OCI-LY1 (cell line): ENCODE data around the gene LIMS3.
"Not testable (repeated sequence)": the region's sequence is repeated elsewhere in the genome, so short reads cannot be mapped to it uniquely, and the experiment has no call there.

Source experiments
- H2AFZ ChIP-seq: fragments of 200-600 bp; sonication (generic), shearing (Covaris generic); 2 replicates; pipeline ENCODE4 v1.6.0; 2014; ENCODE audit warnings: antibody characterized with exemption, mild to moderate bottlenecking, low read length
- H3F3A ChIP-seq: fragments of 200-600 bp; sonication (generic), shearing (Covaris generic); 2 replicates; pipeline ENCODE4 v1.6.0; 2014; ENCODE audit warnings: mild to moderate bottlenecking, antibody characterized with exemption, low read length, moderate library complexity; ENCODE audit not compliant: insufficient read depth
- H3K27ac ChIP-seq: fragments of 200-600 bp; sonication (generic); 2 replicates; pipeline ENCODE4 v1.5.1; 2014; ENCODE audit warnings: low read length, mixed run types, mild to moderate bottlenecking, low read depth; ENCODE audit not compliant: poor library complexity, severe bottlenecking
- H3K27me3 ChIP-seq: fragments of 200-600 bp; sonication (generic); 2 replicates; pipeline ENCODE4 v1.6.0; 2014; ENCODE audit warnings: antibody characterized with exemption, mild to moderate bottlenecking, low read length, moderate library complexity; ENCODE audit not compliant: insufficient read depth
- H3K36me3 ChIP-seq: fragments of 200-600 bp; sonication (generic); 2 replicates; pipeline ENCODE4 v1.6.1; 2014; ENCODE audit warnings: mild to moderate bottlenecking, antibody characterized with exemption, low read length, moderate library complexity, mixed read lengths; ENCODE audit not compliant: insufficient read depth
- H3K4me1 ChIP-seq: fragments of 200-600 bp; sonication (generic); 2 replicates; pipeline ENCODE4 v1.5.1; 2014; ENCODE audit warnings: mild to moderate bottlenecking, low read length, moderate library complexity; ENCODE audit not compliant: insufficient read depth, severe bottlenecking
- H3K4me2 ChIP-seq: fragments of 200-600 bp; sonication (generic), shearing (Covaris generic); 2 replicates; pipeline ENCODE4 v1.6.1; 2014; ENCODE audit warnings: low read length
- H3K4me3 ChIP-seq: fragments of 200-600 bp; sonication (generic); 2 replicates; pipeline ENCODE4 v1.5.1; 2014; ENCODE audit warnings: low read length, low read depth, mild to moderate bottlenecking, mixed read lengths; ENCODE audit not compliant: poor library complexity, severe bottlenecking
- H3K79me2 ChIP-seq: fragments of 200-600 bp; shearing (Covaris generic); 2 replicates; pipeline ENCODE4 v1.6.1; 2016; ENCODE audit warnings: mixed run types, low read length, mixed read lengths; ENCODE audit not compliant: insufficient read depth
- H3K9ac ChIP-seq: fragments of 200-600 bp; sonication (generic), shearing (Covaris generic); 2 replicates; pipeline ENCODE4 v1.6.1; 2014; ENCODE audit warnings: mild to moderate bottlenecking, low read length, mixed read lengths
- H3K9me2 ChIP-seq: fragments of 200-600 bp; sonication (generic), shearing (Covaris generic); 2 replicates; pipeline ENCODE4 v1.6.1; 2014; ENCODE audit warnings: low read depth, mild to moderate bottlenecking, low read length, mixed read lengths
- H3K9me3 ChIP-seq: fragments of 200-600 bp; shearing (Covaris generic); 2 replicates; pipeline ENCODE4 v1.6.1; 2014; ENCODE audit warnings: low read length, mixed read lengths
- H4K20me1 ChIP-seq: fragments of 200-600 bp; sonication (generic), shearing (Covaris generic); 2 replicates; pipeline ENCODE4 v1.6.0; 2016; ENCODE audit warnings: mild to moderate bottlenecking, low read length; ENCODE audit not compliant: insufficient read depth

The LIMS3 gene, protein sequence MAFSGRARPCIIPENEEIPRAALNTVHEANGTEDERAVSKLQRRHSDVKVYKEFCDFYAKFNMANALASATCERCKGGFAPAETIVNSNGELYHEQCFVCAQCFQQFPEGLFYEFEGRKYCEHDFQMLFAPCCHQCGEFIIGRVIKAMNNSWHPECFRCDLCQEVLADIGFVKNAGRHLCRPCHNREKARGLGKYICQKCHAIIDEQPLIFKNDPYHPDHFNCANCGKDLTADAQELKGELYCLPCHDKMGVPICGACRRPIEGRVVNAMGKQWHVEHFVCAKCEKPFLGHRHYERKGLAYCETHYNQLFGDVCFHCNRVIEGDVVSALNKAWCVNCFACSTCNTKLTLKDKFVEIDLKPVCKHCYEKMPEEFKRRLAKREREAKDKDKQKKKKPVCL

DNA sequence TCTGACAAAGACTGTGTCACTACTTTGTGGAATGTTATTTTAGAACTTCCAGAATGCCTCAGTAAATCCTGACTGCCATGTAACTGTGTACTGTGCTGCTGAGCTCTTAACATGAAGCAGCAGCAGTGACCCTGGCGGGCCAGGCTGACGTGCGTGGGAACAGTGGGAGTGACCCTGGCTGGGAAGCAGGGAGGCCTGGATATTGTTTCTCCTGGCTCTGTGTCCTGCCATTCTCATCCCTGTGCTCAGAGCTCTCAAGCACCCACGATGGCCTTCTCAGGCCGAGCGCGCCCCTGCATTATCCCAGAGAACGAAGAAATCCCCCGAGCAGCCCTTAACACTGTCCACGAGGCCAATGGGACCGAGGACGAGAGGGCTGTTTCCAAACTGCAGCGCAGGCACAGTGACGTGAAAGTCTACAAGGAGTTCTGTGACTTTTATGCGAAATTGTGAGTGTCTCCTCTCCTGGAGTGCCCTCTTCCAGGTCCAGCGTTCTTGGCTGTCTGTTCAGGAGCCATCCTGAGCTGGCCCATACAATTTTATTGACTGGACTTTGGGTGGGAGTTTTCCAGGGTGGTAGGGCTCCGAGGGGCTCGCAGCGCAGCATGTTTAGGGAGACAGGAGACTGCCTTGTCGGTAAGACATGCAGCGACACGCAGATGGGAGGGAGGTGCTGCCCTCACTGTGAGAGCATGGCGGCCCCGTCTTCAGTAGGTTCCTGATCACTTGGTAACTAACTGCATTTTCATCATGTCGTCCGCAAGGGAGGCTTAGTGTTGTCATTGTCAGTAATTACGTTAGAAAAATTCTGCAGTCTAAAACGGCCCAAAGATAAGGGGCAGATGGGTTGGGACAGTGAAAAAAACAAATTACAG is at the start of gene LIMS3:
Gene LIMS3 (plus strand): TSS at position 227 of the 875 bp plus-strand sequence. CDS start 41 bp downstream, at position 268.
- not testable (repeated sequence) for H3K36me3 ChIP-seq, H3K27ac ChIP-seq, H3K9me2 ChIP-seq, H3K9me3 ChIP-seq, H3K4me2 ChIP-seq, H3K4me1 ChIP-seq, H4K20me1 ChIP-seq, H3F3A ChIP-seq, H3K27me3 ChIP-seq, H3K4me3 ChIP-seq, H2AFZ ChIP-seq, H3K79me2 ChIP-seq, H3K9ac ChIP-seq

DNA sequence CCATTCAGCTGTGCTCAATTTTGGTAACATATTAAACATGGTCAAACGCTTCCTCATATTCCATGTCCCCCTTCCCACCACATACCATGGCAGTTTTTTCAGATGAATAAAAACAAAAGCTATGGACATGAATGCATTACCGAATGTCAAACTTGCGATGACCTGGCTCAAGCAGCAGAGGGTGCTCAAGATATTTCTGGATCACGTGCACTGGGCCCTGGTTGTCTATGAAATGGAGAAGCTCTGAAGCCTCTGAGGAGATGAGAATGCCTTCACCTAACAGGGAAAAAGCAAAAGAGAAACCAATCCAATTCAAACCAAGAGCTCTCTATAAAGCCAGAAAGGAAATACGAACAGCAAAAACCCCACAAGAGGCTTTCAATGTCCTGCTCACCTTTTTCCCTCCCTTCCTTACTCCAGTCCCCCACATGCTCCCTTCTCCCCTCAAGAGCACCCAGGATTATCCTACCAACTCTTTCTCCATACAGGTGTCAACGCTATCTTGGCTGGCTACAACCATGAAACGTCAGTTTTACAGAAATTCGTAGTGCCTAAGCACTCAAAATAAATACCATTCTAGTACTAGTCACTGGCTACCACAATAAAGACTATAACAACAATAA is 27.2 kb upstream of the LIMS3 start:
- H3K27me3 ChIP-seq, H3K9me3 ChIP-seq, H3K9ac ChIP-seq, H3K79me2 ChIP-seq, H3K9me2 ChIP-seq, H3K27ac ChIP-seq, H3K4me3 ChIP-seq, H2AFZ ChIP-seq, H3K36me3 ChIP-seq, H3K4me1 ChIP-seq, H4K20me1 ChIP-seq, H3K4me2 ChIP-seq, H3F3A ChIP-seq: not testable (repeated sequence)

DNA sequence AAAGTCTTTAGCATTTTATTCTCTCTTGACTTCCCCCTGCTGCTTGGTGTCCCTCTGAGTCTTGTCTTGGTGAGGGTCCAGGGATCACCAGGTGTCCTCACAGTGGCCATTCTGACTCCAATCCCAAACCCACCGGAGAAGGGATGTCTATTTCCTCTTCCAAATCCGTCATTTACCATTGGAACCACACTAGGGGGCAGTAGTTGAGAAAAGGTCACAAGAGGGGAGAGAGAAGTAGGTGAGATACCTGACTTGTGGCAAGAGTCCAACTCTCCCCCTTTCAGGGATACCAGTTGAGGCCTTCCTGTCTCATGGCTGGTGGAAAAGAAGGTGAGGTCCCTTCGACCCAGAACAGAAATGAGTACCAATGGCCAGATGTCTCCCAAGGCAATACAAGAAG is 21.9 kb upstream of the LIMS3 start:
- not testable (repeated sequence) for H3K36me3 ChIP-seq, H3K9me3 ChIP-seq, H3K4me3 ChIP-seq, H3K79me2 ChIP-seq, H2AFZ ChIP-seq, H4K20me1 ChIP-seq, H3F3A ChIP-seq, H3K27ac ChIP-seq, H3K9ac ChIP-seq, H3K4me1 ChIP-seq, H3K9me2 ChIP-seq, H3K27me3 ChIP-seq, H3K4me2 ChIP-seq

DNA sequence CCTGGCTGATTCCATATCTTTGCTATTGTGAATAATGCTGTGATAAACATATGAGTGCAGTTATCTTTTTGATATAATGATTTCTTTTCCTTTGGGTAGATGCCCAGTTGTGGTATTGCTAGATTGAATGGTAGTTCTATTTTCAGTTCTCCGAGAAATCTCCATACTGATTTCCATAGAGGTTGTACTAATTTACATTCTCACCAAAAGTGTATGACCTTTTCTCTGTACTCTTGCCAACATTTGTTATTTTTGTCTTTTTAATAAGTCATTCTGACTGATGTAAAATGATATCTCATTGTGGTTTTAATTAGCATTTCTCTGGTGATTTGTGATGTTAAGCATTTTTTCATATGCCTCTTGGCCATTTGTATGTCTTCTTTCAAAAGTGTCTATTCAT is 16.4 kb upstream of the LIMS3 start:
- H3K9me2 ChIP-seq: not testable (repeated sequence)

DNA sequence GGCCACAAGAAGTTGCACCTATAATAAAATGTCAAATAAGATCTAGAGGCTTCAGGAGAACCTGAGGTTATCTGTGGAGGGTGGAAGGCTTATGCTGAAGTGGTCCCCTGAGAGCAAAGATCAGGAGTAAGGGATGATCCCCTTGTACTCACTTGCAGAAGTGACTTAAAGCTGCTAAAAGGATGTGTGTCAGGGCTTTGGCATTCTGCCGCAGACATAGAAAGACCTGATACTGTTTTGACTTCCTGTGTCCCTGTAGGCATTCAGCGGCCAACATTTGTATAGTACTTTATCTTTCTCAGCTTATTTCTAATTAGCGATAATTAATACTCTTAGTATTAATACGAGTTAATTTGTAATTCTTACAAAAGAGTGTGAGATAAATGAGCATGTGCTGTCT is 10.1 kb upstream of the LIMS3 start:
- H3K9me3 ChIP-seq, H3K4me2 ChIP-seq, H3K27ac ChIP-seq, H3K36me3 ChIP-seq, H3F3A ChIP-seq, H3K4me1 ChIP-seq, H2AFZ ChIP-seq, H3K27me3 ChIP-seq, H3K9ac ChIP-seq, H3K79me2 ChIP-seq, H3K9me2 ChIP-seq, H3K4me3 ChIP-seq, H4K20me1 ChIP-seq: not testable (repeated sequence)

More for the DNA sequence above, 16.4 kb upstream of the LIMS3 start:
- not testable (repeated sequence) for H3K4me2 ChIP-seq, H3K36me3 ChIP-seq, H4K20me1 ChIP-seq, H3F3A ChIP-seq, H2AFZ ChIP-seq, H3K4me1 ChIP-seq, H3K79me2 ChIP-seq, H3K9me3 ChIP-seq, H3K9ac ChIP-seq, H3K27ac ChIP-seq, H3K4me3 ChIP-seq, H3K27me3 ChIP-seq

DNA sequence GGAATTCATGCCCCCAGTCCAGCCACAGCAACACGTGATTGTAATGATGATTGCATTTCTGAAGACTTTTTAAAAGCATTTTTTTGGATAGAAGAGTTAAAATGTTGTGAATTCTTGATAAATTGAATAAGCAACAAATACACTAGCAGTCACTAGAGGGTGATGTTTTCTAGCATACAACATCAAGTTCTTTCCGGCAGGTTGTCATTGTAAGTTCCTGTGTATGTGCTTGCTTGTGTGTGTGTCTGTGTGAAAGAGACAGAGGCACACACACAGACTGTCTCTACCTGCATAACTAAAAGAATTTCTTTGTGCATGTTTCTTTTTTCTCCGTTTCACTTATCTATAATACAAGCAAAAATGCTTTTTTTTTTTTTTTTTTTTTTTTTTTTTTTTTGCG is 8.6 kb upstream of the LIMS3 start:
- H3K27ac ChIP-seq, H3K9ac ChIP-seq, H3K9me2 ChIP-seq, H3F3A ChIP-seq, H3K4me1 ChIP-seq, H3K4me3 ChIP-seq, H4K20me1 ChIP-seq, H3K9me3 ChIP-seq, H2AFZ ChIP-seq, H3K36me3 ChIP-seq, H3K79me2 ChIP-seq, H3K27me3 ChIP-seq, H3K4me2 ChIP-seq: not testable (repeated sequence)

DNA sequence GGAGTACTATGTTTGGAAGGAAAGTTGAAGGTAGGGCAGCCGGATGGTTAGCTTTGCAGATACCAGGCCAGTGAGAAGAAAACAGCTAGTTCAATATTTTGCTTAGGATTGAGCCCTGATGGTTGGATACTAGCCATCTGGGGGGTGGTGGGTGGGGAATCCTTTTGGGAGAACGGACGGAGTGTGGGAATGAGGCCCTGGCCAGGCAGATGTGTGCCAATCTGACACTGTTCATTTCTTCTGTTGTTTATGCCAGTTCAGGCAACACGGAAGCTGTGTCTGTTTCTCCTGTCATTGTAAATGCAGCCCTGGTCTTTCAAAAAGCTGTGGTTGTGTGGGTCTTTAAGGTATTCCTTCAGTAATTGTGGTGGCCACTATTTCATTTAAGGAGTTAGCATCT is 7.5 kb upstream of the LIMS3 start:
- H3K79me2 ChIP-seq, H2AFZ ChIP-seq, H3K36me3 ChIP-seq, H3K4me3 ChIP-seq, H3K9me2 ChIP-seq, H3F3A ChIP-seq, H4K20me1 ChIP-seq, H3K4me1 ChIP-seq, H3K27ac ChIP-seq, H3K9me3 ChIP-seq, H3K4me2 ChIP-seq, H3K27me3 ChIP-seq, H3K9ac ChIP-seq: not testable (repeated sequence)
